Brain microvascular endothelial cell (primary cell): ENCODE results near the gene YPEL1.

Experiments used
- DNase-seq: peaks from one replicate; pipeline ENCODE4 v3.0.0-alpha.2; 2020
- H3K27ac ChIP-seq: fragments of 250-450 bp; sonication (Bioruptor Pico); 2 replicates; pipeline ENCODE4 v1.5.1; 2020; ENCODE audit warnings: mild to moderate bottlenecking, moderate library complexity
- H3K27me3 ChIP-seq: fragments of 250-450 bp; sonication (Bioruptor Pico); replicated peaks from 2 replicates; pipeline ENCODE4 v1.5.1; 2020; ENCODE audit warnings: mild to moderate bottlenecking
- H3K36me3 ChIP-seq: fragments of 250-450 bp; sonication (Bioruptor Pico); replicated peaks from 2 replicates; pipeline ENCODE4 v1.5.1; 2020; ENCODE audit warnings: mild to moderate bottlenecking
- H3K4me3 ChIP-seq: 2 replicates; pipeline ENCODE4 v1.5.1; 2011; ENCODE audit warnings: low read depth, mild to moderate bottlenecking, control low read depth, low read length, moderate library complexity
- in situ Hi-C: cut with HindIII; loops from 2 replicates; pipeline ENCODE4 v1.10.0; 2017; ENCODE audit warnings: low sequenced_read_pairs, low pct_ligation_motif_present
- TF ChIP-seq, protein P1 (sequence below): IDR thresholded peaks from 2 replicates; pipeline ENCODE4 v1.5.1; 2011; ENCODE audit warnings: low read depth, mild to moderate bottlenecking, moderate library complexity, low read length, control low read depth, inconsistent platforms; ENCODE audit errors: missing control alignments

YPEL1 gene

GRCh38 chr22:21690401-21690801, 45.2 kb downstream of the YPEL1 start:
- in situ Hi-C loops = no loop called here
- TF ChIP-seq, protein P1, sequence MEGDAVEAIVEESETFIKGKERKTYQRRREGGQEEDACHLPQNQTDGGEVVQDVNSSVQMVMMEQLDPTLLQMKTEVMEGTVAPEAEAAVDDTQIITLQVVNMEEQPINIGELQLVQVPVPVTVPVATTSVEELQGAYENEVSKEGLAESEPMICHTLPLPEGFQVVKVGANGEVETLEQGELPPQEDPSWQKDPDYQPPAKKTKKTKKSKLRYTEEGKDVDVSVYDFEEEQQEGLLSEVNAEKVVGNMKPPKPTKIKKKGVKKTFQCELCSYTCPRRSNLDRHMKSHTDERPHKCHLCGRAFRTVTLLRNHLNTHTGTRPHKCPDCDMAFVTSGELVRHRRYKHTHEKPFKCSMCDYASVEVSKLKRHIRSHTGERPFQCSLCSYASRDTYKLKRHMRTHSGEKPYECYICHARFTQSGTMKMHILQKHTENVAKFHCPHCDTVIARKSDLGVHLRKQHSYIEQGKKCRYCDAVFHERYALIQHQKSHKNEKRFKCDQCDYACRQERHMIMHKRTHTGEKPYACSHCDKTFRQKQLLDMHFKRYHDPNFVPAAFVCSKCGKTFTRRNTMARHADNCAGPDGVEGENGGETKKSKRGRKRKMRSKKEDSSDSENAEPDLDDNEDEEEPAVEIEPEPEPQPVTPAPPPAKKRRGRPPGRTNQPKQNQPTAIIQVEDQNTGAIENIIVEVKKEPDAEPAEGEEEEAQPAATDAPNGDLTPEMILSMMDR = no peak
- no peak for DNase-seq
- Histone ChIP-seq H3K27me3 (no peaks in the 10 kb centered on the region), H3K27ac (no peak overlapping the region), H3K4me3 (no peak overlapping the region), H3K36me3 (peaks cover 66% of the 10 kb centered on the region)

DNA sequence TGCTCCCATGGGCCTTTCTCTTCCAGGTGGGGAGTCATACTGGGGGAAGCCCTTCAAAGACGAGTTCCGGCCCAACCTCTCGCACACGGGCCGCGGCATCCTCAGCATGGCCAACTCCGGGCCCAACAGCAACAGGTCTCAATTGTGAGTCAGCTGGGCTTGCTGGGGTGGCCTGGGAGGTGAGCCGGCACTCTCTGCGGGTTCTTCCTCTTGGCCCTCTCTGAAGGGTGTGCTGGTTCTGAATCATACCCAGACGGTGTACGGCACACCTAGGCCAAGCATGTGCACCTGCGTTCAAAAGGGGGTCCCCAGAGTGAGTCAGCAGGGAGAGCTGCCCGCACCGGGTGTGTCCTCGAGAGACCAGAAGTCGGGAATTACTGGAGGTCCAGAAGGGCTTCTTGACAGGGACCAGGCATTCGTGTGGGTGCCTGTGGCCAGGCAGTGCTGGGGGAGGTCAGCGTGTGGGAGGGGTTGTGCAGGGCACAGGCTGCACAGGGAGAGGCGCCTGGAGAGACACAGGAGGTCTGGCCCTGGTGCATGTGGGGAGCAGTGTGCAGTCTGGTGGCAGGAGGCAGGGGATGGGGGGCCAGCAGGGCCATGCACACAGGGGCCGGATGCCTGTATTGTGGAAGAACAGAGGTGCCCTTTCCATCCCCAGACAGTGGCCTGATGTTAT, 46.8 kb downstream of the YPEL1 start:
- peaks cover 62% of the 10 kb centered on the region for H3K36me3 ChIP-seq
- in situ Hi-C loops = no loop called here
- DNase-seq = no peak
- H3K27ac ChIP-seq = no peak overlapping the region
- H3K4me3 ChIP-seq = no peak overlapping the region
- H3K27me3 ChIP-seq = no peaks in the 10 kb centered on the region
- TF ChIP-seq, protein P1 = no peak

DNA sequence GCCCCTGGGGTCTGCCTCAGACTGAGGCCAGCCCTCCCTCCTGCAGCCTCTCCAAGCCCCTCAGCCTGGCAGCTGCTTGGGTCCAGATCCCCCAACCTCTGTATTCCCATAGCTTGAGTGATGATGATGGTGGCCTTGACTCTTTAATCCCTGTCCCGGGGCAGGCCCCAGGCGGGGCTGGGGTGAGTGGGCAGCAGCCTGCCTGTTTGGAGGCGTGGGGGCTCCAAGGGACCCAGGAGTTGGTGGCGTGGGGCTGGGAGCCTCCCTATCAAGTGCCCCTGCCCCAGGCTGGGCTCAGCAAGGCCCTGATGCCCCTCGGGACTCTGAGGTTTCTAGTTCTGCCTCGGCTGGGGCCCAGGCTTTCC, 47.3 kb downstream of the YPEL1 start:
- DNase-seq = no peak
- TF ChIP-seq, protein P1 = no peak
- in situ Hi-C loops = no loop called here
- Histone ChIP-seq H3K4me3 (no peak overlapping the region), H3K27me3 (no peaks in the 10 kb centered on the region), H3K27ac (no peak overlapping the region), H3K36me3 (peaks cover 60% of the 10 kb centered on the region)

DNA sequence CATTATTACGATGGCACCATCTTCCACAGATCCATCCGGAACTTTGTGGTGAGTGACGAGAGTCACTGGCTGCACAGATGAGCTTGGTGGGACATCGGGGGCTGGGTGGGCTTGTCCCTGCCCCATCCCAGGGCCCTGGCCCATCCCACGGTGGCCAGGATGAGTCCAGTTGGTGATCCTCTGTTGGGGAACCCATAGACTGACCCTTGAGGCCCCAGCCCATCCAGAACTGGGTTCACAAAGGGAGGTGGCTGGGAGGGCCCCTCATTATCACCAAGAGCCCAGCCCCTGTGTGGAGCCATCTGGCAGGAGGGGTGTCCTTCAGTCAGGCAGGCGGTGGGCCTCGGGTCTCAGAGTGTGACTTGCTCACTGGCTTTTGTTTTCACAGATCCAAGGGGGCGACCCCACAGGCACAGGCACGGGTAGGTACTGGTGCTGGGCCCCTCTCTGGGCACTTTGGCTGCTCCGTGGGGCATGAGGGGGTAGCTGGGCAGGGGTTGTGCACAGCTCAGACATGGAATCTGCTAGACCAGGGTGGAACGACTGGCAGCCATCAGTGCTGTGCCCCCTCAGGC, 47.8 kb downstream of the YPEL1 start:
- in situ Hi-C loops = no loop called here
- peaks cover 63% of the 10 kb centered on the region for H3K36me3 ChIP-seq
- TF ChIP-seq, protein P1 = no peak
- H3K27me3 ChIP-seq = no peaks in the 10 kb centered on the region
- no peak overlapping the region for H3K27ac ChIP-seq
- DNase-seq = no peak
- H3K4me3 ChIP-seq = no peak overlapping the region

GRCh38 chr22:21686634-21687393, 48.8 kb downstream of the YPEL1 start:
- no peaks in the 10 kb centered on the region for H3K27me3 ChIP-seq
- peaks cover 68% of the 10 kb centered on the region for H3K36me3 ChIP-seq
- TF ChIP-seq, protein P1 = no peak
- in situ Hi-C loops = no loop called here
- no peak for DNase-seq
- peak overlapping the region; percentile 8 for H3K27ac ChIP-seq
- no peak overlapping the region for H3K4me3 ChIP-seq
